Renal pelvis (tissue), 4 donors: ENCODE measurements around the gene PTPN6. TPM values are rescaled to one million over a fixed set of nuclear protein-coding genes. Genes with fewer than 3 reads are reported as not detected.

Experiments
- DNase-seq: peaks from one replicate; pipeline ENCODE4 v3.0.0-alpha.2; 2013
- polyA plus RNA-seq, 3 donors: library from polyadenylated mRNA; unstranded; fragments of 120-200 nt; gene quantifications; one replicate each; pipeline ENCODE4 v1.2.1, GENCODE V29; 2013; ENCODE audit not compliant: insufficient read length in 3 of 3

Gene PTPN6
- polyA plus RNA-seq, 3 donors, result 21.1 to 25.2 (median 25.1) TPM

- DNase-seq, result no peak
Observed at GRCh38 chr12:6954316-6955107, 3.4 kb downstream of the PTPN6 start.

DNA sequence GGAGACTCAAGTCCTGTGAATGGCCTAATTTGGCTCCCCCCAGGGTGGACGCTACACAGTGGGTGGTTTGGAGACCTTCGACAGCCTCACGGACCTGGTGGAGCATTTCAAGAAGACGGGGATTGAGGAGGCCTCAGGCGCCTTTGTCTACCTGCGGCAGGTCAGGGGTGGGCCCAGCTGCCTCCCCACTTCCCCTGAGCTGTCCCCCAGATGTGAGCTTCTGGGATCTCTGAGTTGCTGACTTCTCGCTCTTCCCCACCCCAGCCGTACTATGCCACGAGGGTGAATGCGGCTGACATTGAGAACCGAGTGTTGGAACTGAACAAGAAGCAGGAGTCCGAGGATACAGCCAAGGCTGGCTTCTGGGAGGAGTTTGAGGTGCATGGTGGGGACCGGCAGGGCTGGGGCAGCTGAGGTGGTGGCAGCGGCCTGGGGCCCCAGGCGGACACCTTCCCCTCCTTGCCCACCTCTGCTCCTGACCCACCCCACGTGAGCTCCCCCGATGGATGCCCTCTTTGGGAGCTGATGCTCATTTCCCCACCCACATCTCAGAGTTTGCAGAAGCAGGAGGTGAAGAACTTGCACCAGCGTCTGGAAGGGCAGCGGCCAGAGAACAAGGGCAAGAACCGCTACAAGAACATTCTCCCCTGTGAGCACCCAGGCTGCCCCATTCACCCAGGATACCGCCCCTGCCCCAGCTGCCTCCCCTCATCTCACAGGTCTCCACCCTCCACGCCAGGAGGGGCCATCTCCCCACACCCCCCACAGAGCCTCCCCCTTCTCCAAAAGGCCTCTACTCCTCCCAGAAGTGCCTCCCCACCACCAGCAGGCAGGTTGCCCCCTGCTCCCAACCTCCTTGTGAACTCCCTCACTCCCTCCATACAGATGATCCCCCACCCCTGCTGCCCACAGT is 4.2 kb downstream of the PTPN6 start:
- no peak for DNase-seq

GRCh38 chr12:6956021-6956727 is 5.0 kb downstream of the PTPN6 start:
- DNase-seq, result no peak

DNA sequence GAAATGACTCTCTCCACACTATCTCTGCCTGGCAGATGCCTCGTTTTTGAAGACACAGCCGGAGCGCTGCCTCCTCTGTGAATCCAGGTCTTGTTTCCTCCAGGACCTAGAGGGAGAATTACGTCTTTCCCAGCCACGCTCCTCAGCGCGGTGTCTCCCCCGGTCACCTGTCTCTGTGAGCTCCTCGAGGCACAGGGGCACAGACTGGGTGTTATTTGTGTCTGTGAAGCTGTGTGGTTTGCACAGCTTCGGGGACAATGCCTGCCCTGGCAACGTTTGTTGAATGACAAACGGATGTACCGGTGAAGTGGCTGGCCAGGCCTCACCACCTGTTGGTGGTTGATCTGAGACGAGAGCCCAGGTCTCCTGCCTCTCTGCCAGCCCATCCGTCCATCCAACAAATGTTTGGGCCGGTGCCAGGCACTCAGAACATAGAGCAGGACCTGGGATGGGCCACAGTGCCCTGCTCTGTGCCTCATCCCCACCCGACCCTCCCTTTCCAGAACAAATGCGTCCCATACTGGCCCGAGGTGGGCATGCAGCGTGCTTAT is 6.1 kb downstream of the PTPN6 start:
- no peak for DNase-seq

GRCh38 chr12:6957741-6958608 is 6.8 kb downstream of the PTPN6 start:
- no peak for DNase-seq

GRCh38 chr12:6958609-6959057 is 7.5 kb downstream of the PTPN6 start:
- no peak for DNase-seq

DNA sequence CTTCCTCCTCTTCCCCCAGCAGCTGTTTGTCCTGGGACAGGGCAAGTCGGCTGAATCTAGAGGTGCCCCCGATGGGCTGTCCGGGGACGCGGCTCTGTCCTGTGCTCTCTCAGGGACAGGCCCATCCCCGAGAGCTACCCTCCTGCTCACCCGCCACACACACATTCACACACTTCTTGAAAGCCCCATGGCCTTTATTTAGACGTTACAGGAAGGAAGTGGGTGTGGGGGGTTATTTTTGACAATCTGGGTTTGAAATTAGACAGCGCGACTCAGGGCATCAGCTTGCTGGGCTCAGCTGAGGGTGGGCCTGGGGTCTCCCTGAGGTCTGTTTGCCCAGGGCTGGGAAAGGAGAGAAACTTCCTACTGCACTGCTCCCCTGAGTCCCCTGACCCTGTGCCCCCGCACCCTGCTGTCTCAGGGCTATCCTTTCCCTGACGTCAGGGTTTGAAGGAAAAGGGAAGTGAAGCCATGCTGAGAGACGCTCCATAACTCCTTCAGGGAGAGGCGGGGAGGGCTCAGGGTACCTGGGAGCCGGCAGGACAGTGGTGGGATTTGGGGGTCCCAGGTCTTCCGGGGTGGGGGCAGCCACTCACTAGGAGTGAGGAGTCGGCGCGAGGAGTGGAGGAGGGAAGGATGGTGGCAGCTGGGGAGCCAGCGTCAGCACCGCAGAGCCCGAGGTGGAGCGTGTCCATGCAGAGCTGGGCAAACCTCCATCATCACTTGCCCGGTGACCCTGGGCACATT is 8.1 kb downstream of the PTPN6 start:
- no peak for DNase-seq

DNA sequence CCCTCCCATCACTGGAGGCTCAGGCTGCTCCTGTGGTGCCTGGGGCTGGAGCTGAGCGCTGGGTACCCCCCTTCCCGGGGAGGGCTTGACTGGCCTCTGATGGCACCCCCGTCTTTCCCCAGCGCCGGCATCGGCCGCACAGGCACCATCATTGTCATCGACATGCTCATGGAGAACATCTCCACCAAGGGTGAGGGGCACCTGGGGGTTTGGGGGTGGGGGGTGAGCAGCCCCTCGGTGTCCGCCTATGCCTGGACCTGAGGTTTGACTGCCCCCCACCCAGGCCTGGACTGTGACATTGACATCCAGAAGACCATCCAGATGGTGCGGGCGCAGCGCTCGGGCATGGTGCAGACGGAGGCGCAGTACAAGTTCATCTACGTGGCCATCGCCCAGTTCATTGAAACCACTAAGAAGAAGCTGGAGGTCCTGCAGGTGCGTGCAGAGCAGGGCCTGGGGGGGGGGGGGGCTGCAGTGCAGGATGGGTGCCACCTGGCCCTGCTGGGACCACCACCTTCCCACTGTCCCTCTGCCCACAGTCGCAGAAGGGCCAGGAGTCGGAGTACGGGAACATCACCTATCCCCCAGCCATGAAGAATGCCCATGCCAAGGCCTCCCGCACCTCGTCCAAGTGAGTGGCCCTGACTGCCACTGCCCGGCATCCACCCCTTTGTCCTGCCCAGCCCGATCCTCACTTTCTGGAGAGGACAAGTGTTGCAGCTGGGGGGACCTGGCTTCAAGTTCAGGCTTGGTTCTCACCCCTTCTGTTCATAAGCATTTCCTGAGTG is 8.8 kb downstream of the PTPN6 start:
- DNase-seq, result no peak

DNA sequence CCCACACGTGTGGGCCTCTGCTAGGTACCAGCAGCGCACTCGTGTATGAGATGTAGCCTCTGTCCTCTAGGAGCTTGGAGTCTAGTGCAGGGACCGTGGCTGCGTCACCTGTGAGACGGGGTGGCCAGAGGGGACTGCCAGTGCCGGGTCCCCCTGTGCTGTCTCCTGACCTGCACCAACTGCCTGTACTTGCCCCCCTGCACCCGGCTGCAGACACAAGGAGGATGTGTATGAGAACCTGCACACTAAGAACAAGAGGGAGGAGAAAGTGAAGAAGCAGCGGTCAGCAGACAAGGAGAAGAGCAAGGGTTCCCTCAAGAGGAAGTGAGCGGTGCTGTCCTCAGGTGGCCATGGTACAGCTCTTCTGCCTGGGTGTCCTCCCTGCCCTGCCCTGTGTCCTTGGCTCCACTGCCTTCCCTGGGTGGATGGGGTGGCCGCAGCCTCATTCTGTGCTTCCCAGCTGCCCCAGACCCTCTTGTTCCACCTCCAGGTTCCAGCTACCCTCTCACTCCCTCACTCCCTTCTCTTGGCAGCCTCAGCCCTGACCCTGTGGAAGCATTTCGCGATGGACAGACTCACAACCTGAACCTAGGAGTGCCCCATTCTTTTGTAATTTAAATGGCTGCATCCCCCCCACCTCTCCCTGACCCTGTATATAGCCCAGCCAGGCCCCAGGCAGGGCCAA is 9.6 kb downstream of the PTPN6 start:
- DNase-seq, result no peak

GRCh38 chr12:6961278-6961694 is 10.1 kb downstream of the PTPN6 start:
- DNase-seq, result no peak

DNA sequence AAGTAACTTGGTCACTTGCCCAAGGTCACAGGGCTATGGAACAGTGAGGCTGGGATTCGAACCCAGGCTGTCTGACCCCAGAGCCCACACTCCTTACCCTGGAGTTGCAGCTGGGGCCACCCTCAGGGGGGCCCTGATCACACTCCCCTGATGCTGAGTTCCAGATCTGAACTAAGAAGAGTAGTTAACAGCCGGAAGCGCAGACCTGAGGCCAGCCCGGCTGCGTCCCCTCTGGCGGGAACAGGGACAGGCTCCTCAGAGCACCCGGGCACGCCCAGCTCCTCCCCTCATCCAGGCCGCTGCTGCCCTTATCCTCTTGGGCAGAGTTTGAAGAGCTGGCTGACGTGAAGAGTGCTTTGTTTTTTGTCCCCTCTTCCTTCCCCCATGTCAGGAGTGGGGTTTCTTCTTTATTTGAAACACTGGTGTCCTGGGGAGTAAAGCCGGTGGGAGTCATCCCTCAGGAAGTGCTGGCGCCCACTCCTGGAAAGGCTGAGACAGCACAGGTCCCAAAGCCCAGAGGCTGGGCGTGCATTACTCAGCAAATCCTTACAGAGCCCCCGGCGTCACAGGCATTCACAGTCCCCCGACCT is 10.6 kb downstream of the PTPN6 start:
- DNase-seq, result peak; percentile 62

DNA sequence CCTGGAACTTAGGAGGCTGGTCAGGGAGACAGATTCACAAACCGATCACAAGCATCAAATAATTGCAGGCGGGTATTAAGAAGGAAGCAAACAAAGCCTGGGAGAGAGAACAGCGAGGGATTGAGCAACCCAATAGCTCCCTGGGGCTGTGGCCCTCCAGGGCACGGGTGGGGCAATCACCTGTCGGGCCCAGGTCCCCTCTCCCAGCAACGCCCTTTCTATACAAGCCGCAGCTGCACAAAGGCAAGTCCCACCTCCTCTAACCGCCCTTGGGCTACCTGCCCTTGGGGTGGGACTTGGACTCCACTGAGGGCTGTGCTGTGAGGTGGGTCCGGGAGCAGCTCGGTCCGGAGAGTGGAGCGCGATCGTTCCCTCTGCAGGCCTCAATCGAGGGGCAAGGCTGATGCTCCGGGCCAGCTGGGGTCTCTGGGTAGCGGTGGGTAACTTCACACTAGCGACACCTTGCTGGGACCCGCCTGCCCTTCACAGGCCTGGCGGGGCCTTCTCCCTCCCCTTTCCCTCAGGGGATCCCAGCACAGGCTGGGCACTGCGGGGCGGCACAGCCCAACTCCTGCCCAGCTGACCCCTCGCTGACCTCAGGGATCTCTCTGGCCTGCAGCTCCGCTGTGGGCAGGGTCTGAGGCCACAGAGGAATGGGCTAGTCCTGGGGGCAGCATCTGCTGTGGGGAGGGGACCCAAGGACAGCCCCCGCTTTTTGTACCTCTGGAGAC is 11.3 kb downstream of the PTPN6 start:
- no peak for DNase-seq

DNA sequence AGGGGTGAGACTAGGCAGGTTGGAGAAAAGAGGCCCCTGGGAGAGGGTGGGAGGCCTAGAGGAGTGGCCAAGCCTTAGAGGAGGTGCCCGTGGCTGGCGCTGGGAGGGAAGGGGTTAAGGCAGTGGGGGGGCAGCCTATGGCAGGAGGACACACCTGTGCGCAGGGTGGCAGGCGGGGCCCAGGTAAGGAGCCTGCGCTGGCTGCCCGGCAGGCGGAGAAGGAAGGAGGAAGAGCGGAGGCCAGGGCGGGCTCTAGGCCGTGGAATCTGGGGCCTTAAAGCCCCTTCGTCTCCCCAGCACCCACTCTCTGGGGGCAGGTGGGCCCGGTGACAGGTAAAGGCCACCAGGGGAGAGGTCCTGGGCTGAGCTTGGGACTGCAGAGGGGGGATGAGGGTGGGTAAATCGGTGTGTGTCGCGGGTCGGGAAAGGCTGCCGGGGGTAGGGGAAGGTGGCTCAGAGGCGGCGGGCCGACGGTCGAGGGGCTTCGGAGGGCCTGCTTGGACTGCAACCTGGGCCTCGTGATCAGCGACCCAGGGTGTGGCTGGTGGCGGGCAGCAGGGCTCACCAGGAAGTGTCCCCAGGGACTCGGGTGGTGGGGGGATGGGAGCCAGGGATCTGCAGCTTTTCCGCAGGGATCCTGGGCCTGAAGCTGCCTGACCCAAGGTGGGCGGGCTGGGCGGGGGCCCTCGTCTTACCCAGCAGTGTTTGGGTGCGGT is 12.0 kb downstream of the PTPN6 start:
- DNase-seq, result peak; percentile 56

DNA sequence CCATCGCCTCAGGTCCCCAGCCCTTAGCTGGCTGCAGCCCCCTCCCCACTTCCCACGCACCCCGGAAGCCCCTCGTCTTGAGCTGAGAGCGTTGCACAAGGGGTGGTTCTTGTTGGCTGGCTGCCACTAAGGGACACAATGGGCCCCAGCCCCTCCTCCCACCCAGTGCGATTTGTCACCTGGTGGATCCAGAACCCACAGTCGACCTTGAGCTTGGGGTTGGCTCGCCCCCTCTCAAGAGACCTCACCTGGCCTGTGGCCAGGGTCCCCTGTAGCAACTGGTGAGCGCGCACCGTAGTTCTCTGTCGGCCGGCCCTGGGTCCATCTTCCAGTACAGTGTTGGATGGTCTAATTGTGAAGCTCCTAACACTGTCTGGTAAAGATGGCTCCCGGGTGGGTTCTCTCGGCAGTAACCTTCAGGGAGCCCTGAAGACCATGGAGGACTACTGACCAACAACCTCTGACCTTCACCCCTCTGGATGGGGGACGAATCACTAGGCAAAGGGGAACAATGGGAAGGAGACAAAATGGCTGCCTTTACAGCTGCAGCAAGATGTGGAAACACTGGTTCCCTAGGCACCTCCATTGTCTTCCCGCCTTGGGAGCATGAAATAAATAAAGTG is 12.7 kb downstream of the PTPN6 start:
- no peak for DNase-seq

DNA sequence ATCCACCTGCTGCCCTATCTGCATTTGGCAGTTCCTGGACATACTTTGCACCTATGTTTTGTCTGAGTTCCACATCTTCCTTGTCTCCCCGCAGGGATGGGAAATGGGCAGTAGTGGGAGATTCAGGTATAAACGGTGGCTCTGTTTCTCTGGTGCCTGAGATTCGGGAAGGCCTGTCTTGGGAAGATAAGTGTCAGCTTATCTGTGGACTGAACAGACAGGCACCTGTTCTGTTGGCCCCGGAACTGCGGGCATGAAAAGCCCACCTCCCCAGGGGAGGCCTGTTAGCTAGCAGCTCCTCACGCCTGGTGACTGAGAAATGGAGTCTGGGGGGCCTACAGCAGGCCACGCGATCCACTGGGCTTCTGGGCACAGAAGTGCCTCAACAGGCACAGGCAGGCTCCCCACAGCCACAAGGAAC is 13.5 kb downstream of the PTPN6 start:
- no peak for DNase-seq

- peak; percentile 87 for DNase-seq
Observed at GRCh38 chr12:6965026-6965661, 14.0 kb downstream of the PTPN6 start.
